ENCODE measurements around the gene PRDM16. TPM values are rescaled to one million over a fixed set of nuclear protein-coding genes. Genes with fewer than 3 reads are reported as not detected.

The PRDM16 gene
- total and polyA plus RNA-seq, 2 experiments from 2014 or later = 0.14 to 0.16 TPM

DNA sequence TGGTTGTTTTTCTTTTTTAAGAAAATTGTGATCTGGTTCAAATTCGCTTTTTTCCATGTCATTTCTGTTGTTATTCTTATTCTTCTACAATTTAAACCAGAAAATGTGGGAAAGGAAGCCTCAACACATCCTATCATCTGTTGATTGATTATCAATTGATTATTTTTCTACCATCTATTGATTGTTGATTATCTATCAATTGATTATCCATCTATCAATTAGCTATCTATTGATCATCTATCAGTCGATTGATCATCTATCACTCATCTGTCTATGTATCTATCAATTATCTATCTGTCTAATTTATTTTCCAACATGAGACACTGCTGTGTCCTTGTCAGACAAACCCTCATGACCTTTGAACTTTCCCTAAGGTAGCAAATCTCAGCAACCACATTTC lies 249.3 kb downstream of the PRDM16 start (continued):
- TF ChIP-seq, protein P1, sequence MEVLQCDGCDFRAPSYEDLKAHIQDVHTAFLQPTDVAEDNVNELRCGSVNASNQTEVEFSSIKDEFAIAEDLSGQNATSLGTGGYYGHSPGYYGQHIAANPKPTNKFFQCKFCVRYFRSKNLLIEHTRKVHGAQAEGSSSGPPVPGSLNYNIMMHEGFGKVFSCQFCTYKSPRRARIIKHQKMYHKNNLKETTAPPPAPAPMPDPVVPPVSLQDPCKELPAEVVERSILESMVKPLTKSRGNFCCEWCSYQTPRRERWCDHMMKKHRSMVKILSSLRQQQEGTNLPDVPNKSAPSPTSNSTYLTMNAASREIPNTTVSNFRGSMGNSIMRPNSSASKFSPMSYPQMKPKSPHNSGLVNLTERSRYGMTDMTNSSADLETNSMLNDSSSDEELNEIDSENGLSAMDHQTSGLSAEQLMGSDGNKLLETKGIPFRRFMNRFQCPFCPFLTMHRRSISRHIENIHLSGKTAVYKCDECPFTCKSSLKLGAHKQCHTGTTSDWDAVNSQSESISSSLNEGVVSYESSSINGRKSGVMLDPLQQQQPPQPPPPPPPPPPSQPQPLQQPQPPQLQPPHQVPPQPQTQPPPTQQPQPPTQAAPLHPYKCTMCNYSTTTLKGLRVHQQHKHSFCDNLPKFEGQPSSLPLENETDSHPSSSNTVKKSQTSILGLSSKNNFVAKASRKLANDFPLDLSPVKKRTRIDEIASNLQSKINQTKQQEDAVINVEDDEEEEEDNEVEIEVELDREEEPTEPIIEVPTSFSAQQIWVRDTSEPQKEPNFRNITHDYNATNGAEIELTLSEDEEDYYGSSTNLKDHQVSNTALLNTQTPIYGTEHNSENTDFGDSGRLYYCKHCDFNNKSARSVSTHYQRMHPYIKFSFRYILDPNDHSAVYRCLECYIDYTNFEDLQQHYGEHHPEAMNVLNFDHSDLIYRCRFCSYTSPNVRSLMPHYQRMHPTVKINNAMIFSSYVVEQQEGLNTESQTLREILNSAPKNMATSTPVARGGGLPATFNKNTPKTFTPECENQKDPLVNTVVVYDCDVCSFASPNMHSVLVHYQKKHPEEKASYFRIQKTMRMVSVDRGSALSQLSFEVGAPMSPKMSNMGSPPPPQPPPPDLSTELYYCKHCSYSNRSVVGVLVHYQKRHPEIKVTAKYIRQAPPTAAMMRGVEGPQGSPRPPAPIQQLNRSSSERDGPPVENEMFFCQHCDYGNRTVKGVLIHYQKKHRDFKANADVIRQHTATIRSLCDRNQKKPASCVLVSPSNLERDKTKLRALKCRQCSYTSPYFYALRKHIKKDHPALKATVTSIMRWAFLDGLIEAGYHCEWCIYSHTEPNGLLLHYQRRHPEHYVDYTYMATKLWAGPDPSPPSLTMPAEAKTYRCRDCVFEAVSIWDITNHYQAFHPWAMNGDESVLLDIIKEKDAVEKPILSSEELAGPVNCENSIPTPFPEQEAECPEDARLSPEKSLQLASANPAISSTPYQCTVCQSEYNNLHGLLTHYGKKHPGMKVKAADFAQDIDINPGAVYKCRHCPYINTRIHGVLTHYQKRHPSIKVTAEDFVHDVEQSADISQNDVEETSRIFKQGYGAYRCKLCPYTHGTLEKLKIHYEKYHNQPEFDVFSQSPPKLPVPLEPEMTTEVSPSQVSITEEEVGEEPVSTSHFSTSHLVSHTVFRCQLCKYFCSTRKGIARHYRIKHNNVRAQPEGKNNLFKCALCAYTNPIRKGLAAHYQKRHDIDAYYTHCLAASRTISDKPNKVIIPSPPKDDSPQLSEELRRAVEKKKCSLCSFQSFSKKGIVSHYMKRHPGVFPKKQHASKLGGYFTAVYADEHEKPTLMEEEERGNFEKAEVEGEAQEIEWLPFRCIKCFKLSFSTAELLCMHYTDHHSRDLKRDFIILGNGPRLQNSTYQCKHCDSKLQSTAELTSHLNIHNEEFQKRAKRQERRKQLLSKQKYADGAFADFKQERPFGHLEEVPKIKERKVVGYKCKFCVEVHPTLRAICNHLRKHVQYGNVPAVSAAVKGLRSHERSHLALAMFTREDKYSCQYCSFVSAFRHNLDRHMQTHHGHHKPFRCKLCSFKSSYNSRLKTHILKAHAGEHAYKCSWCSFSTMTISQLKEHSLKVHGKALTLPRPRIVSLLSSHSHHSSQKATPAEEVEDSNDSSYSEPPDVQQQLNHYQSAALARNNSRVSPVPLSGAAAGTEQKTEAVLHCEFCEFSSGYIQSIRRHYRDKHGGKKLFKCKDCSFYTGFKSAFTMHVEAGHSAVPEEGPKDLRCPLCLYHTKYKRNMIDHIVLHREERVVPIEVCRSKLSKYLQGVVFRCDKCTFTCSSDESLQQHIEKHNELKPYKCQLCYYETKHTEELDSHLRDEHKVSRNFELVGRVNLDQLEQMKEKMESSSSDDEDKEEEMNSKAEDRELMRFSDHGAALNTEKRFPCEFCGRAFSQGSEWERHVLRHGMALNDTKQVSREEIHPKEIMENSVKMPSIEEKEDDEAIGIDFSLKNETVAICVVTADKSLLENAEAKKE (CRISPR knock-in tag; IDR thresholded peaks at IDR 0.05) = no peak
- TF ChIP-seq, protein P2, sequence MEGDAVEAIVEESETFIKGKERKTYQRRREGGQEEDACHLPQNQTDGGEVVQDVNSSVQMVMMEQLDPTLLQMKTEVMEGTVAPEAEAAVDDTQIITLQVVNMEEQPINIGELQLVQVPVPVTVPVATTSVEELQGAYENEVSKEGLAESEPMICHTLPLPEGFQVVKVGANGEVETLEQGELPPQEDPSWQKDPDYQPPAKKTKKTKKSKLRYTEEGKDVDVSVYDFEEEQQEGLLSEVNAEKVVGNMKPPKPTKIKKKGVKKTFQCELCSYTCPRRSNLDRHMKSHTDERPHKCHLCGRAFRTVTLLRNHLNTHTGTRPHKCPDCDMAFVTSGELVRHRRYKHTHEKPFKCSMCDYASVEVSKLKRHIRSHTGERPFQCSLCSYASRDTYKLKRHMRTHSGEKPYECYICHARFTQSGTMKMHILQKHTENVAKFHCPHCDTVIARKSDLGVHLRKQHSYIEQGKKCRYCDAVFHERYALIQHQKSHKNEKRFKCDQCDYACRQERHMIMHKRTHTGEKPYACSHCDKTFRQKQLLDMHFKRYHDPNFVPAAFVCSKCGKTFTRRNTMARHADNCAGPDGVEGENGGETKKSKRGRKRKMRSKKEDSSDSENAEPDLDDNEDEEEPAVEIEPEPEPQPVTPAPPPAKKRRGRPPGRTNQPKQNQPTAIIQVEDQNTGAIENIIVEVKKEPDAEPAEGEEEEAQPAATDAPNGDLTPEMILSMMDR (conservative IDR thresholded peaks at IDR 0.05; ENCODE audit: low read depth in 2 of 2) = no peak
- no peak for TF ChIP-seq CREB1 (CRISPR knock-in tag; IDR thresholded peaks at IDR 0.05; ENCODE audit: low read depth)
- no peak for TF ChIP-seq POLR2AphosphoS5 (IDR thresholded peaks at IDR 0.05; ENCODE audit: low read depth)
- TF ChIP-seq STAT1 (IDR thresholded peaks at IDR 0.05; ENCODE audit: unreplicated experiment) = no peak
- no peak for TF ChIP-seq EZH2phosphoT487 (IDR thresholded peaks at IDR 0.05; ENCODE audit: unreplicated experiment)

DNA sequence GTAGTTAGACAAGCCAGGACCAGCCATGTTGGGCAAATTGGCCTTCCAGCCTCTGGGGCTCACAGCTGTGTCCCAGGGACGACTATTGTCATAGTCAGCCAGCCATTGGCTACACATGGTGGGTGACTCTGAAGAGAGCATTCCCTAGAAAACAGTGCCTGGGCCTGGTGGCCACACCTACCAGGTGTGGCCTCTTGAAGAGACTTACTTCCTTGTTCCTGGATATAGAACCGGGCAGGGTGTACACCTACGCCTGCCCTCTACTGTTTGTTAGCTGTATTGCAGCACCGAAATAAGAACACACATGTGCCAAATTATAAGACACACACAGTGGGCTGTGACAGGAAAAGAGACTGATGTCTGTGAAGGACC lies 250.9 kb downstream of the PRDM16 start:
- Histone ChIP-seq H3K4me2 (no peak overlapping the region), H2AFZ (peak overlapping the region; percentile 83; the same call in 1 of the 2 replicates), H3K4me1 (ENCODE audit: insufficient read depth) (peaks cover 7% of the 10 kb centered on the region), H3K79me2 (replicated peaks; ENCODE audit: insufficient read depth) (no peaks in the 10 kb centered on the region), H3K27ac (ENCODE audit: low read depth) (no peak overlapping the region), H3K9me2 (ENCODE audit: insufficient read depth) (no peaks in the 10 kb centered on the region), H3K4me3 (no peak overlapping the region), H3K27me3 (ENCODE audit: insufficient read depth) (no peaks in the 10 kb centered on the region), H3F3A (replicated peaks; ENCODE audit: low read depth) (0 out of 2 replicates have a peak, but pooled peaks cover 4% of the 10 kb centered on the region), H4K20me1 (replicated peaks; ENCODE audit: insufficient read depth) (no peaks in the 10 kb centered on the region), H3K36me3 (ENCODE audit: insufficient read depth) (no peaks in the 10 kb centered on the region)
- no peak overlapping the region for H3K27ac Mint-ChIP-seq
- H3K27me3 Mint-ChIP-seq (ENCODE audit: insufficient read depth, low read depth, poor library complexity) = peaks cover 22% of the 10 kb centered on the region
- H3K36me3 Mint-ChIP-seq (ENCODE audit: low read depth) = no peaks in the 10 kb centered on the region
- DNase-seq (ENCODE audit: low spot score) = peak; percentile 82
- peaks cover 17% of the 10 kb centered on the region for H3K4me1 Mint-ChIP-seq
- no peaks in the 10 kb centered on the region for H3K9me3 Mint-ChIP-seq
- TF ChIP-seq STAT1 (IDR thresholded peaks at IDR 0.05; ENCODE audit: unreplicated experiment) (no peak), EZH2 (IDR thresholded peaks at IDR 0.05; ENCODE audit: low read depth, unreplicated experiment) (no peak), CREB1 (CRISPR knock-in tag; IDR thresholded peaks at IDR 0.05; ENCODE audit: low read depth) (peak; percentile 15; the same call in 1 of the 2 replicates)
- TF ChIP-seq, protein P2 (conservative IDR thresholded peaks at IDR 0.05; ENCODE audit: low read depth in 2 of 2) = peak; percentile 71 to 79
- peak; percentile 89 for ATAC-seq
- H3K4me3 Mint-ChIP-seq = no peak overlapping the region

Data from GM23338 (cell line).